GM18870 (cell line): ENCODE measurements around the gene TSR1.
A peak's percentile ranks its signal among the peaks of the same experiment; 100 is the strongest.
"Not testable (repeated sequence)": the region's sequence is repeated elsewhere in the genome, so short reads cannot be mapped to it uniquely, and the experiment has no call there.

Experiments
- ATAC-seq: cut with Tn5 transposase; IDR thresholded peaks from one replicate; pipeline ENCODE4 v1.9.1; 2021; ENCODE audit warnings: moderate library complexity; ENCODE audit not compliant: unreplicated experiment

TSR1 gene

DNA sequence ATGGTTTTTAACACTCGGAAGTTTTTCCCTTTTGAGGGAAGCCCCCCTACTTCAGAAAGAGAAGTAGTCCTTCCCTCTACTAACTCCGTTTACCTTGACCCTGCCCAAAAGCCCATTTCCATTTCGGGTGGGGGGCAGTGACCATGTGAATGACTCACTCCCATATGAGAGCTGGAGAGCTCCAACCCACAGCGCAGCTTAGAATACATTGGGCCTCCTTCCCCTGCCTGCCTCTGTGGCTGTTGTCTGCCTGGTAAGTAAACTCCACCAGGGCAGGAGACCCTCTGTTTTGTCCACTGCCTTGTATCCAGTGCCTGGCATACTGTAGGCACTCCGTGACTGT is 2.0 kb upstream of the TSR1 start:
- no peak for ATAC-seq

DNA sequence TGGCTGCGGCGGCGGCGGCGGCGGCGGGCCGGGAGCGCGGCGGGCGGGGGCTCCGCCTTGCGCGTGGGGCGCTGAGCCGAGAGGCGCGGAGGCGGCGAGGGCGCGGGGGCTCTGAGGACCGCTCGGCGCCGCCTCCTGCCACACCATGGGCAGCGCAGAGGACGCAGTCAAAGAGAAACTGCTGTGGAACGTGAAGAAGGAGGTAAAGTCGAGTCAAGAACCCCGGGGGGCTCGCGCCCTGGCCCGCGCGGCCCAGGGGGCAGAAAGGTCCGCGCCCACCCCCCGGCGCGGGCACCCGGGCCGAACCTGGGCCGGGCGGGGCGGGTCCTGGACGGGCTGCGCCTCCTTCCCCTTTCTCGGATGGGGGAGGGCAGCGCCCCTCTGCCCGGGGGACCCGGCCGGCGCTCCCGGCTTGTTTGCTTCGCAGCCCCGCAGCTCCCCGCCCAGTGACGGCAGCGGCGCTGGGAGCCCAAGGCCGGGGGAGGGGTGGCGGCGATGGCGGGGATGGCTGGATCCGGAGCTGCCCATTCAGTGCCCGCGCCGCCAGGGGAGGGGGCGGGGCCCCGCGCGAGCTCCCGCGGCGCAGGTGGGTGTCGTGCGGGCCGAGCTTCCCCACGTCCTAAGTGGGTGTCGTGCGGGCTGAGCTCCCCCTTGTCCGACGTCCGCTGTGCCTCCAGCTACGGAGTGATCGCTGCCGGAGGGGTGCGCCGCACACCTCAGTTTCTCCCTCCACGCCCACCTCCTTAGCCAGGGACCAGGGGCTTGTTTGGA is 1.5 kb upstream of the TSR1 start:
- no peak for ATAC-seq

DNA sequence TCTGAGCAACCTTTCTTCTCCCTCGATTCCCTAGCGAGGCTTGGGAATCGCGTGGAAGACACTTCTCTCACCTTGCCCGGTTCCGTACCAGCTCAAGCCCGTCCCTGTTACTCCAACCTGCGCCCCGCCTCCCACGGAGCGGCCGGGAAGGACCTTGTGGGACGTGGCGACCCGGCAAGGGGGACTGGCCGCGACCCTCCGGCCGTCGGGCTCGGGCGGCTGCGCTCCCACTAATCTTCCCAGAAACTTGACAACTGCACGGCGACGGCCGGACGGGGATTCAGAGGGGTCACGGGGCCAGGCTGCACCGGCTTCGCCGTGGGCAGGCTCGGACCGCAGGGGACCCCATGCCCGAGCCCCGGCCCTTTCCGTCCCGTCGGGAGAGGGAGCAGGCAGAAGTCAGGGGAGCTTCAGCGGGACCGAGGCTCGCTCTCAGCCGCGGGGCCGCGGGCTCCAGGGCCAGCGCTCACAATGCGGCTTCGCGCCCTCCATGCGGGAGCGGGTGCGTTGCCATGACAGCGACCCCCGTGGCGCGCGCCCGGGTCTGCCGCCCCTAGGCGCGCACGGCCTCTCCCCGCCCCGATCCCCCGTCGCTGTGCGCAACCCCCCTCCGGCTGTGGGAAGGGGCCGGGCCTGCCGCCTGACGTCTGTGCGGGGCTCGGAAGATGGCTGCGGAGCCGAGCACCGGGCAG is 741 bp upstream of the TSR1 start, which contains the start of gene SGSM2:
Gene SGSM2 (plus strand): TSS at position 650 of the 692 bp plus-strand sequence. CDS start 188 bp downstream, outside the sequence.
- ATAC-seq, result no peak

DNA sequence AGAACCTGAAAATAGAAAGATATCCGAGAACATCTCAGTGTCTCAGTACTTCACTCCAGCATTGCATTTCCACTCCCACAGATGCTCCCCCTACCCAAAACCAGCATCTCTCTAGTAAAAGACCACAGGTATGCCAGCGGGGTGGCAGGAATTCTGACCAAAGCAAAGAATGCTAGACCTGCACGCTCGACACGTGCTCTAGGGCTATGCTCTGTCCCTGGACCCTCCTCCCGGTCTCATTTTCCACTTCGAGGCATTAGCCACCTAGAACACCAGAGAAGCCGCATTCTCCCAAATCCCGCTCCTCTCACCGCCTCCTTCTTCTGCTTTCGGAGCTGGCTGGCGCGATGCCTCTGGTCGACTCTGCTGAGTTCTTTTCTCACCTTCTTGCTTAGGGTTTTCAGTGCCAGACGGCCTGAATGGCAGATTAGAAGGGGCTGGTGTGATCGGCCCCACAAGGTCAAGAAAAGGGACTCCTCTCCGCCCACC is 487 bp downstream of the TSR1 start:
- ATAC-seq, result no peak

DNA sequence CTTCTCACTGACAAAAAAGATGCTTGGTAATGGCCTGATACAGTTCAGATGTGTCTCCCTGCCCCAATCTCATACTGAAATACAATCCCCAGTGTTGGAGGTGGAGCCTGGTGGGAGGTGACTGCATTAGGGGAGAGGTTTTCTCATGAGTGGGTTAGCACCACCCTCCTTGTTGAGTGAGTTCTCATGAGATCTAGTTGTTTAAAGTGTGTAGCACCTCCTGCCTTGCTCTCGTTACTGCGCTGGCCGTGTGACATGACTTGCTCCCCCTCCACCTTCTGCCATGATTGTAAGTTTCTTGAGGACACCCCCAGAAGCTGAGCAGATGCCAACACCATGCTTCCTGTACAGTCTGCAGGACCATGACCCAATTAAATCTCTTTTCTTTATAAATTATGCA is 5.0 kb downstream of the TSR1 start:
- no peak for ATAC-seq

DNA sequence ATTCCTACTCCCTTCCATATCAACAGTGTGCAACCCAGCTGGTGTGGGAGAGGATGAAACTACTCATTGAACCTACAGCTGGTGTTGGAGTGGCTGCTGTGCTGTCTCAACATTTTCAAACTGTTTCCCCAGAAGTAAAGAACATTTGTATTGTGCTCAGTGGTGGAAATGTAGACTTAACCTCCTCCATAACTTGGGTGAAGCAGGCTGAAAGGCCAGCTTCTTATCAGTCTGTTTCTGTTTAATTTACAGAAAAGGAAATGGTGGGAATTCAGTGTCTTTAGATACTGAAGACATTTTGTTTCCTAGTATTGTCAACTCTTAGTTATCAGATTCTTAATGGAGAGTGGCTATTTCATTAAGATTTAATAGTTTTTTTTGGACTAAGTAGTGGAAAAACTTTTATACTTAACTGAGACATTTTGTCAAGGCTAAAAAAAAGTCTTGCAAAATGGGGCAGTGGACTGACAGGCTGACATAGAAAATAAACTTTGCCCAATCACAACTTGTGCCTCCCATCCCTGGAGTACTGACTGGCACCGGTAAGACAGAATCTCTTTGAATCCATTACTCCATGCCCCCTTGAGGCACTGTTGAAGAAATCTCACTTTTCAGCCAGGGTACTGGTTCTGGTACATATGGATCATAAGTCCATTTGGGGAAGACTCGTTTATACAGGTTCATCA is 12.5 kb downstream of the TSR1 start:
- ATAC-seq, result no peak

DNA sequence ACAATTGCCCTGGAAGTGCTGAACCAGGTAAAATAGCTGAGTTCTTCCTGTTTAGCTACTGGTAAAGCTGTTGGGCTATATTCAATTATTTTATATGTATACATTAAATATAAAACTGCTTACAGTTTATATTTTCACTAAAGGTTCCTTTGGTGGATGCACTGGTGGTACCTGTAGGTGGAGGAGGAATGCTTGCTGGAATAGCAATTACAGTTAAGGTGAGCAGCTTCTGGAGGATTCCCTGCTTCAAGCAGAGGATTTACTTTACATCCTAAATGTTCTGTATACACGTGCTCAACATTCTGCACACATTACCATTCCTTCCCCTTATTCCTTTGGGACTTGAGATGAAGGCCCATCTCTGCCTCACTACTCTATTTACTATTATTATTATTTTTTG is 14.9 kb downstream of the TSR1 start:
- ATAC-seq, result no peak

DNA sequence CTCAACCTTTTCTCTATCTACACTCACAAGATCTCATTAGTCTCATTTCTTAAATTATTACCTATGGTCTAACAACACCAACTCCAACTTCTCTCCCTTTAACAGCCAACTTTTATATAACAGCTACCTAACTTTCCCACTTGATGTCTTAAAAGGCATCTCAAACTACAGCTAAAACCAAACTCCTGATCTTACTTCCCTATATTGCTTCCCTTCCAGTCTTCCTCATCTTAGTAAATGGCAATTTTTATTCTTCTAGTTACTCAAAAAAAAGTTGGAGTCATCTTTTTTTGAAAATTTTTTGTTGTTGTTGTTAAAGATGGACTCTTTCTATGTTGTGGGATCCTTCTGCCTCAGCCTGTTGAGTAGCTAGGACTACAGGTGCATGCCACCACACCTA is 17.2 kb downstream of the TSR1 start:
- no peak for ATAC-seq

DNA sequence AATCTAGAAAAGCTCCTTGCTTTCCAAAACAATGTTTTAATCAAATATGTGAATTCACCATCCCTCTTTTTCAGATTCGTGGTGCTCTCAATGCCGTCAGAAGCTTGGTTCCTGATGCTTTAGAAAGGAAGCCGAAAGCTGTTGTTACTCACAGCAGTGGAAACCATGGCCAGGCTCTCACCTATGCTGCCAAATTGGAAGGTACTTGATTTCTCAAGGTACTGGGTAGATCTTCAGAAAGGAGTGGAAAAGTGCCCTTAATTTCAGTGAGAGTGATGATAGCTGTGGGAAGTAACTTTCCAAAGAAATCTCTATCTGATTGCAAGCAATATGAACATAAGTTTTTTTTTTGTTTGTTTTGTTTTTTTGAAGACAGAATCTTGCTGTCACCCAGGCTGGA is 18.5 kb downstream of the TSR1 start:
- no peak for ATAC-seq

DNA sequence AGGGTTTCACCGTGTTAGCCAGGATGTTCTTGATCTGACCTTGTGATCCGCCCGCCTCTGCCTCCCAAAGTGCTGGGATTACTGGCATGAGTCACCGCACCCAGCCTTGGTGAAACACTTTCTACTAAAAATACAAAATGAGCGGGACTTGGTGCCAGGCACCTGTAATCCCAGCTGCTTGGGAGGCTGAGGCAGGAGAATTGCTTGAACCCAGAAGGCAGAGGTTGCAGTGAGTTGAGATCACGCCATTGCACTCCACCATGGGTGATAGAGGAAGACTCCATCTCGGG is 19.4 kb downstream of the TSR1 start:
- ATAC-seq, result not testable (repeated sequence)

DNA sequence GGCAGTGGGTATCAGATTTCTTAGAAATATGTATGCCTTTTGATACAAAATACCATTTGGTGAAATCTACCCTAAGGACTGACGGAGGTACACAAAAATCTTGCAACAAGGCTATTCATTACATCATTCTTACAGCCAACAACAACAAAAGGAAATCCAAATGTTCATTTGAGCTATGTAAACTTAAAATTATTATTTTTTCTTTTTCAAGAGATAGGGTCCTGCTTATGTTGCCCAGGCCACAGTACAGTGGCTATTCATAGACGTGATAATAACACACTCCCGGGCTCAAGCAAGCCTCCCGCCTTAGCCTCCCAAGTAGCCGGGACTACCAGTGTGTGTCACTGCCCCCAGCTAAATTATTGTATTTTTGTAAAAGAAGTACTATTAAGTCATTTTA is 23.5 kb downstream of the TSR1 start:
- ATAC-seq, result no peak

DNA sequence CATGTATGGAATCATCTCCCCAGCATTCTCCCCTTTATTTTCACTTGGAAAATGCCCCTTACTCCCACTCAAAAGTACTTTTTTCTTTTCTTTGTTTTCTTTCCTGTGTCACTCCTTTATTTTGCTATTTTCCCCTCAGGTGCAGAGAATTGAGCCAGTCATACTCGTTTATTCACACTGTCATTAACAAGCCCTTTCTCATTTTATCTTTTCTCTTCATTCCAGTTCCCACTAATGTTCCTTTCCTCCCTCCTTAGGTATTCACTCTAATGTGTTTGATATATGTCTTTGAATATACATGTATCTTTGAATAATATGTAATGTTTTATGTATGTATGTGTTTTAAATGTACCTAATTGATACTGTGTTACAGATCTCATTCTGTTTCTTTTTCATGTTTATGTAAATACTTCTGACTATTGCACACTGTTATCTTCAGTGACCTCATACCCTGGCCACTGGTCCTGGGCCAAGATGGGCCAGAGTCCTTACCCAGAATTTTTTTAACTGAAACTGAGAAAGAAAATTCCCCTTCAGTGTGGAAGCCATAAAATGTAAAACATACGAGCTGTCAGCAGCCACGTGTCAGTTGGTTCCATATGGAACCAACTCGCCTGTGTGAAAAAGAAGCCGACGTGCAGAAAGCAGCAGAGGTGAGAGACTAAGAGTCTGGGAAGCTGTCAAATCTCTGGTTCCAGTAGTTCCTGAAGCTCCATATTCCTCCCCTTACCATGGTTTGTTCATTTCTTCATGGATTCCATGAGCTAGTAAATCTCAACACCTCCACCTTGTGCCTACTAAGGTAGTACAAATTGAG is 26.7 kb downstream of the TSR1 start:
- ATAC-seq, result no peak

DNA sequence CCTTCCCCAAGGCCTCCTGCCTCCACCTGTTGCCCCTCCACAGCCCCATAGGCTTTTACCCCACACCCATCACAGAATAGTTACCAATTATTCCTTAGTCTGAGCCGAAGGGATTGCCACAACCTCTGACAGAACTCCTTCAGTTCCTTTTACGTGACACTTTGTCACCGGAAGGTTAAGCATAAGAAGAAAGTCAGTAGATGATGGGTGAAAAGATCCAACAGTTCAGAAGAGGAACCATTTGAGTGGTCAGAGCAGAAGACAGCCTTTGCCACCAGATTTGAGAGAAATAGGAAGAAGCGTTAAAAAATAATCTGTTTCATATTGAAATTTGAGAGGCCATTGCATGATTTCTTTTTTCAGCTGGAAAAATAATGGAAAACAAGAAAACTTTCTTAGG is 31.3 kb downstream of the TSR1 start:
- no peak for ATAC-seq

DNA sequence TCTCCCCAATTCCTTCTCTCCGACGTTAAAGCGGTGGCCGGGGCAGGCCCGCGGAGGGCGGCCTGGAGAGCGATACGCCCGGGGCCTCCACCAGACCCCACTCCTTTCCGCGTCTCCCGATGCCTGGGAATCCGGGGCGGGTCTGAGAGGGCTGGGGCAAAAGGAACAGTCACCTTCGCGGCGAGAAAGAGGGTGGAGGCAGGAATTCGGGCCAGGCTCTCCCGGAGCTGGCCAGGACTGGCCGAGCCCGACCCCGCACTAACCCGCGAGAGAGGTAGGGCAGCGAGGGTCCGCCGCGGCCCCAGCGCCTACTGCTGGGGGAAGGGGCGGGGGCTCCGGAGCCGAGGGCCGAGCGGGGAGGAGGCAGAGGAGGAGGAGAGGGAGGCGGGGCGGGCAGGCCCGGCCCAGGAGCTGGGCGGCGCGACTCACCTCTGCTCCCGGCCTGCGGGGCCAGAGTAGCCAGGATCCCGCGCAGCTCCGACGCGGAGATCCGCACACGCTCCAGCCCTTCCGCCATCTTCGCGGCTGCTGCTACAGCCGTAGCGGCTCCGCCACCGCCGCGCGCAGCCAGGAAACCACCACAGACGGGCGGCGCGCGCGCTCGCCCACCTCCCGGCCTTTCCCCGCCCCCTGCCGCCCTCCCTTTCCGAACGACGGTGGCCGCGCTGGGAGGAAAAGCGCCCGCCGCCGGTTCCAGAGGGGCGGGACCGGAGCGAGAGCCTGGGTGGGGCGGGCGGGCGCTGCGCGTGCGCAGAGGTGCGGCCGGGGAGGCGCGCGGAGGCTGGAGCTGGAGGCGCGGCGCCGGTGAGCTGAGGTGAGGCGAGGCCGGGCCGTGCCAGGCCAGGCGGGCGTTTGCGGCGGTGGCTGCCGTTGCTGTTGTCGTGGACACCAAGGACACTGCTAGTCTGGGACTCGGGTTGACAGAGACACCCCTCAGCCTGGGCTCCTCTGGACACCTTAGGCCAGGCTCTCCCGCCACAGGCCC is 32.8 kb downstream of the TSR1 start, which contains the start of the genes SMG6 and SRR:
Gene SMG6 (minus strand): TSS at position 582 of the 985 bp plus-strand sequence. CDS start 65 bp downstream, at position 517.
Gene SRR (plus strand): TSS at position 747 of the 985 bp plus-strand sequence. CDS start 11,611 bp downstream, outside the sequence.
- peak; percentile 55 for ATAC-seq

DNA sequence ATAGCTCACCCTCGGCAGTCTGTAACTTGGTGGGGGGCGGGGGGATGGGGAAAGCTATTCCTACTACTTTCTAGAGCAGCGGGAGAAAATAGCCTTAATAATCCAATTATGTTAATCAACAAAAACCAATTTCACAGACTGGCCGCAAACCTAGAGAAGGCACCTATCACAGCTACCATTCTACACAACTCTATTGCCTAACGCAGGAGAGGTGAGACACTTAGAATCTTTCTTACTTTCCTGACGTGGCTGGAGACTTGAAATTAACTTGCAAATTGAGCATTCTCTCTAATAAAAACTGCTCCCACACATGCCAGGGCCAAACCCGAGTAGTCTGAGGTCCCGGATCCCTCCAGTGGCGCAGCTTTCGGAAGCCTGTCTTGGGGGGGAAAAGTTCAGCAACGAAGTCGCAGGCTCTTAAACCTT is 33.5 kb downstream of the TSR1 start:
- no peak for ATAC-seq

DNA sequence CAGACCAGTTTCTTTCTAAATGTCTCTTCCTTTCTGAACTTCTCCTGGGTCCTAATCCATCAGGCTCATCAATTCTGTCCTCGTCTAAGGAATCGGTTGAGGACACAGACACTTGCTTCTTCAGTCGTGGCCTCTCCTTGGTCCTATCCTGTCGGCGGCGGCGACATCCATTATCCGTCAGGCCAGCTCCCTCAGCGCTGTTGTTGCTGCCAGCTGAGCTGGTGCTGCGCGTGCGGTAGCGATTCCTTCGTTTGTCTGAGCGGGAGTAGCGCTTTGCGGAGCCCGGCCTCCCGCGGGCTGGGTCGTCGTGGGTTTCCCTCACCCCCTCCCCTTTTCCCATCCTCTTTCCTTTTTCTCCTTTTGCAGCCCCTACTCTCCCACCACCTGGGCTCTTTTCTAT is 36.5 kb downstream of the TSR1 start:
- no peak for ATAC-seq

DNA sequence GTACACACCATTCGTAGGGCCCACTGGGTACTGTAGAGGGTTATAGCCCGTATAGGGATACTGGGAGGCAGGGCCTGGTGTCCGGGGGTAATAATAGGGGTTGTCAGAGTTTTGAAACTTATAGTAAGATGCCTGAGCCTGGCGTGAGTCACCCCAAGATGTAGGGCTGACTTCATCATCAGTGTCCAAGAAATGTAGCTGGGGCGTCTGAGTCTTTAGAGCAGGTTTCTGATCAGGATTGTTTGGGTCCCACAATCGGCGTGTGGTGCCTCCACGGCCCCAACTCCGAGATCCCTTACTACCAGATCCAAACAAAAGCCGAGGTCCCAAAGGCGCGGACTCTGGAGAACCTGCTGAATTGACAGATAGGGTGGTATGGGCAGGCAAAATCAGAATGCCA is 37.1 kb downstream of the TSR1 start:
- ATAC-seq, result no peak

DNA sequence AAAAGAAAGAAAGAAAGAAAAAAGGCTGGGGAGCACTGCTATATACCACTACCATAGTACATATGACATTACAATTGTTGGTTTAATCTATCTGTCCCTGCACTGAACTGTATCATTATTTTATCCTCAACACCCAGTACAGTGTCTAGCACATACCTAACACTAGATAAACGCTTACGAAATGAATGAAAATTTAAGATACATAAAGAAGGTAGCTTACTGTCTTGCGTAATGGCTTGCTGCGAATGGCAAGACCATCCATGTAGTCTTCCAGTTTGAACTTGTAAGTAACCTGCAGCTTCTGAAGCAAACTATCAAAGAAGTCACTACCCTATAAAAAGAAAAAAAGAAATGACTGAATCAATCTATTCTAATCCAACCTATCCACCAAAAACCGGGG is 39.2 kb downstream of the TSR1 start:
- ATAC-seq, result no peak

DNA sequence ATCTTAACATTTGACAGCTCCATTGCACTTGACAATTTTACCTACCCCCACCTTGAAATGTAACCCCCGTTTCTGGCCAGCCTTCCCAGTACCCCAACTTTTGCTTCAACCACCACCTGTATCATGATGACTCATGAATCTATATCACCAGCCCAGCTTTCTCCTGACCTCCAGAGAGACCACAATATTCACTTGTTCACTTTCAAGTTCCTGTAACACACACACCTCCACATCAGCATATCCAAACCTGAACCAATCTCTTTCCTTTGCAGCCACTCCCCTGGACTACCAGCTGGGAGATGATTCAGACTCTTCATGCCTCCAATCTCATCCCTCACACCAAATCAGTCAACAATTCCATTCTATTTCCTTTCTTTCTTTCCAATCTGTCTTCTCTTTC is 40.7 kb downstream of the TSR1 start:
- no peak for ATAC-seq

DNA sequence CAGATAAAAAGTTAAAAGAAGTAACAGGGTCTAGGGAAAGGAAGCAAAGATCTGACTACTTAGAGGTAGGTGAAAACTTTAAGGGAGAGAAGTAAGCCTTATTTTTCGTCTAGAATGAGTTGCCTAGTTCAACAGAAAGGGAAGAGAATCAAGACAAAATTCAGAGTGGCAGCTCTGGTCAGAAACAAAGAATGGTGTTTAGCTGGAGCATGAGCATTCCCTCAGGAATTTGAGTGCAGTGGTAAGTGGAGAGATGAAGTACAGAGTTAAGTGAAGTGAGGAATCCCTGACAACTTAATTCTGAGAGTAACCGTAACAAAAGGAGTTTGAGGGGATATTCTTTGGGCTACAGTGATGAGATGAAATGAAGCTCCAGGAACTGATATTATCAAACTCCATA is 44.2 kb downstream of the TSR1 start:
- ATAC-seq, result no peak
